ENCODE results near the gene SETD7. TPM values are rescaled to one million over a fixed set of nuclear protein-coding genes. Genes with fewer than 3 reads are reported as not detected.

SETD7 gene
- polyA plus RNA-seq, 4 donors: 2.7 to 17.1 (median 3.4) TPM

GRCh38 chr4:139584013-139584412 lies 28.0 kb upstream of the SETD7 start:
- 77 to 80% (median 79%) methylated on average over 2 of the region's 2 CpGs for WGBS, 3 donors
- H3K27ac ChIP-seq (ENCODE audit: low read depth in 1 of 3, low read length in 2 of 3): no peak overlapping the region
- peaks cover 0 to 3% of the 10 kb centered on the region in 2 donors for H3K9me3 ChIP-seq (ENCODE audit: control insufficient read depth in 2 of 2, insufficient read depth in 1 of 2, low read depth in 1 of 2, low read length in 1 of 2)
- no peak overlapping the region for H3K4me3 ChIP-seq (ENCODE audit: low read depth in 1 of 3, low read length in 3 of 3)
- no peak for DNase-seq
- H3K36me3 ChIP-seq (ENCODE audit: control insufficient read depth in 3 of 3, insufficient read depth in 2 of 3, low read depth in 1 of 3, low read length in 3 of 3): no peaks in the 10 kb centered on the region
- peaks cover 0 to 2% (median 0%) of the 10 kb centered on the region in 3 donors for H3K27me3 ChIP-seq (ENCODE audit: control insufficient read depth in 3 of 3, insufficient read depth in 3 of 3, low read length in 3 of 3)
- no peak for FAIRE-seq
- H3K4me1 ChIP-seq (ENCODE audit: control insufficient read depth in 3 of 3, insufficient read depth in 2 of 3, low read depth in 1 of 3, low read length in 2 of 3): no peaks in the 10 kb centered on the region

GRCh38 chr4:139582044-139582443 lies 26.0 kb upstream of the SETD7 start:
- no peaks in the 10 kb centered on the region for H3K4me1 ChIP-seq (ENCODE audit: control insufficient read depth in 3 of 3, insufficient read depth in 2 of 3, low read depth in 1 of 3, low read length in 2 of 3)
- H3K9me3 ChIP-seq (ENCODE audit: control insufficient read depth in 2 of 2, insufficient read depth in 1 of 2, low read depth in 1 of 2, low read length in 1 of 2): no peaks in the 10 kb centered on the region
- DNase-seq (no peak), FAIRE-seq (no peak)
- H3K36me3 ChIP-seq (ENCODE audit: control insufficient read depth in 3 of 3, insufficient read depth in 2 of 3, low read depth in 1 of 3, low read length in 3 of 3): no peaks in the 10 kb centered on the region
- no peak overlapping the region for H3K27ac ChIP-seq (ENCODE audit: low read depth in 1 of 3, low read length in 2 of 3)
- 91 to 97% (median 93%) methylated on average over 4 of the region's 4 CpGs for WGBS, 3 donors
- H3K4me3 ChIP-seq (ENCODE audit: low read depth in 1 of 3, low read length in 3 of 3): no peak overlapping the region
- H3K27me3 ChIP-seq (ENCODE audit: control insufficient read depth in 3 of 3, insufficient read depth in 3 of 3, low read length in 3 of 3): peaks cover 0 to 2% (median 0%) of the 10 kb centered on the region in 3 donors

- 88 to 94% (median 92%) methylated on average over 8 of the region's 8 CpGs for WGBS, 3 donors
- FAIRE-seq: no peak
- no peak overlapping the region for H3K4me3 ChIP-seq (ENCODE audit: low read depth in 1 of 3, low read length in 3 of 3)
- H3K9me3 ChIP-seq (ENCODE audit: control insufficient read depth in 2 of 2, insufficient read depth in 1 of 2, low read depth in 1 of 2, low read length in 1 of 2): no peaks in the 10 kb centered on the region
- H3K4me1 ChIP-seq (ENCODE audit: control insufficient read depth in 3 of 3, insufficient read depth in 2 of 3, low read depth in 1 of 3, low read length in 2 of 3): no peaks in the 10 kb centered on the region
- no peak for DNase-seq
- H3K27ac ChIP-seq (ENCODE audit: low read depth in 1 of 3, low read length in 2 of 3): no peak overlapping the region
- H3K36me3 ChIP-seq (ENCODE audit: control insufficient read depth in 3 of 3, insufficient read depth in 2 of 3, low read depth in 1 of 3, low read length in 3 of 3): no peaks in the 10 kb centered on the region
- H3K27me3 ChIP-seq (ENCODE audit: control insufficient read depth in 3 of 3, insufficient read depth in 3 of 3, low read length in 3 of 3): peaks cover 0 to 2% (median 0%) of the 10 kb centered on the region in 3 donors
Measured at GRCh38 chr4:139581096-139581495, 25.1 kb upstream of the SETD7 start.

GRCh38 chr4:139576219-139576618 lies 20.2 kb upstream of the SETD7 start:
- no peak for FAIRE-seq
- H3K27me3 ChIP-seq (ENCODE audit: control insufficient read depth in 3 of 3, insufficient read depth in 3 of 3, low read length in 3 of 3): no peaks in the 10 kb centered on the region
- no peaks in the 10 kb centered on the region for H3K4me1 ChIP-seq (ENCODE audit: control insufficient read depth in 3 of 3, insufficient read depth in 2 of 3, low read depth in 1 of 3, low read length in 2 of 3)
- no peak overlapping the region for H3K27ac ChIP-seq (ENCODE audit: low read depth in 1 of 3, low read length in 2 of 3)
- DNase-seq: no peak
- WGBS, 3 donors: 84 to 93% (median 86%) methylated on average over 5 of the region's 5 CpGs
- no peak overlapping the region for H3K4me3 ChIP-seq (ENCODE audit: low read depth in 1 of 3, low read length in 3 of 3)
- H3K36me3 ChIP-seq (ENCODE audit: control insufficient read depth in 3 of 3, insufficient read depth in 2 of 3, low read depth in 1 of 3, low read length in 3 of 3): no peaks in the 10 kb centered on the region
- no peaks in the 10 kb centered on the region for H3K9me3 ChIP-seq (ENCODE audit: control insufficient read depth in 2 of 2, insufficient read depth in 1 of 2, low read depth in 1 of 2, low read length in 1 of 2)

- no peaks in the 10 kb centered on the region for H3K27me3 ChIP-seq (ENCODE audit: control insufficient read depth in 3 of 3, insufficient read depth in 3 of 3, low read length in 3 of 3)
- no peaks in the 10 kb centered on the region for H3K9me3 ChIP-seq (ENCODE audit: control insufficient read depth in 2 of 2, insufficient read depth in 1 of 2, low read depth in 1 of 2, low read length in 1 of 2)
- no peak overlapping the region for H3K4me3 ChIP-seq (ENCODE audit: low read depth in 1 of 3, low read length in 3 of 3)
- H3K4me1 ChIP-seq (ENCODE audit: control insufficient read depth in 3 of 3, insufficient read depth in 2 of 3, low read depth in 1 of 3, low read length in 2 of 3): no peaks in the 10 kb centered on the region
- no peaks in the 10 kb centered on the region for H3K36me3 ChIP-seq (ENCODE audit: control insufficient read depth in 3 of 3, insufficient read depth in 2 of 3, low read depth in 1 of 3, low read length in 3 of 3)
- DNase-seq (no peak), FAIRE-seq (no peak)
- WGBS, 3 donors: 73 to 89% (median 77%) methylated on average over 5 of the region's 5 CpGs
- H3K27ac ChIP-seq (ENCODE audit: low read depth in 1 of 3, low read length in 2 of 3): no peak overlapping the region
Measured at GRCh38 chr4:139575072-139575471, 19.1 kb upstream of the SETD7 start.

- Histone ChIP-seq H3K4me1 (ENCODE audit: control insufficient read depth in 3 of 3, insufficient read depth in 2 of 3, low read depth in 1 of 3, low read length in 2 of 3) (no peaks in the 10 kb centered on the region), H3K36me3 (ENCODE audit: control insufficient read depth in 3 of 3, insufficient read depth in 2 of 3, low read depth in 1 of 3, low read length in 3 of 3) (no peaks in the 10 kb centered on the region), H3K4me3 (ENCODE audit: low read depth in 1 of 3, low read length in 3 of 3) (no peak overlapping the region), H3K27me3 (ENCODE audit: control insufficient read depth in 3 of 3, insufficient read depth in 3 of 3, low read length in 3 of 3) (no peaks in the 10 kb centered on the region), H3K9me3 (ENCODE audit: control insufficient read depth in 2 of 2, insufficient read depth in 1 of 2, low read depth in 1 of 2, low read length in 1 of 2) (no peaks in the 10 kb centered on the region), H3K27ac (ENCODE audit: low read depth in 1 of 3, low read length in 2 of 3) (no peak overlapping the region)
- 73 to 81% (median 81%) methylated on average over 3 of the region's 3 CpGs for WGBS, 3 donors
- no peak for DNase-seq
- FAIRE-seq: no peak
Measured at GRCh38 chr4:139574641-139575040, 18.6 kb upstream of the SETD7 start.

- Histone ChIP-seq H3K27ac (ENCODE audit: low read depth in 1 of 3, low read length in 2 of 3) (no peak overlapping the region), H3K36me3 (ENCODE audit: control insufficient read depth in 3 of 3, insufficient read depth in 2 of 3, low read depth in 1 of 3, low read length in 3 of 3) (no peaks in the 10 kb centered on the region), H3K27me3 (ENCODE audit: control insufficient read depth in 3 of 3, insufficient read depth in 3 of 3, low read length in 3 of 3) (no peaks in the 10 kb centered on the region), H3K4me1 (ENCODE audit: control insufficient read depth in 3 of 3, insufficient read depth in 2 of 3, low read depth in 1 of 3, low read length in 2 of 3) (no peaks in the 10 kb centered on the region), H3K9me3 (ENCODE audit: control insufficient read depth in 2 of 2, insufficient read depth in 1 of 2, low read depth in 1 of 2, low read length in 1 of 2) (no peaks in the 10 kb centered on the region), H3K4me3 (ENCODE audit: low read depth in 1 of 3, low read length in 3 of 3) (no peak overlapping the region)
- no peak for FAIRE-seq
- no peak for DNase-seq
- WGBS, 3 donors: 81 to 87% (median 86%) methylated on average over 10 of the region's 10 CpGs
Measured at GRCh38 chr4:139568206-139568955, 12.4 kb upstream of the SETD7 start.

GRCh38 chr4:139567159-139567870 lies 11.3 kb upstream of the SETD7 start:
- Histone ChIP-seq H3K27me3 (ENCODE audit: control insufficient read depth in 3 of 3, insufficient read depth in 3 of 3, low read length in 3 of 3) (peaks cover 0 to 5% (median 0%) of the 10 kb centered on the region in 3 donors), H3K27ac (ENCODE audit: low read depth in 1 of 3, low read length in 2 of 3) (no peak overlapping the region), H3K9me3 (ENCODE audit: control insufficient read depth in 2 of 2, insufficient read depth in 1 of 2, low read depth in 1 of 2, low read length in 1 of 2) (no peaks in the 10 kb centered on the region), H3K36me3 (ENCODE audit: control insufficient read depth in 3 of 3, insufficient read depth in 2 of 3, low read depth in 1 of 3, low read length in 3 of 3) (no peaks in the 10 kb centered on the region), H3K4me3 (ENCODE audit: low read depth in 1 of 3, low read length in 3 of 3) (no peak overlapping the region), H3K4me1 (ENCODE audit: control insufficient read depth in 3 of 3, insufficient read depth in 2 of 3, low read depth in 1 of 3, low read length in 2 of 3) (no peaks in the 10 kb centered on the region)
- WGBS, 3 donors: 80 to 87% (median 83%) methylated on average over 7 of the region's 7 CpGs
- no peak for FAIRE-seq
- DNase-seq: no peak
